GM12878 (cell line): Measurements from ENCODE around the gene PHRF1. TPM values are rescaled to one million over a fixed set of nuclear protein-coding genes. Genes with fewer than 3 reads are reported as not detected.

Experiments used
- ATAC-seq: fragments of 200-7000 bp; cut with Tn5 transposase; 3 replicates; pipeline ENCODE4 v1.9.1; 2020; ENCODE audit warnings: mild to moderate bottlenecking, moderate library complexity
- BruUV-seq: library from RNA; stranded (reverse); fragments of 400-500 nt; replicated peaks from 2 replicates; lab custom pipeline; 2021; lab: Mats Ljungman, UMichigan
- CTCF ChIA-PET: fragments of 300-600 bp; sonication (Branson Sonifier 250); formaldehyde crosslinking; extraction: SDS; loops from one replicate; lab custom pipeline; 2021; ENCODE audit warnings: inconsistent platforms; lab: Yijun Ruan, JAX
- POLR2A ChIA-PET: fragments of 350-600 bp; formaldehyde crosslinking; extraction: SDS; loops from one replicate; lab custom pipeline; 2021; ENCODE audit warnings: inconsistent platforms; lab: Charles Lee
- RAD21 ChIA-PET: fragments of 300-600 bp; sonication (Branson Sonifier 250); formaldehyde crosslinking; loops from one replicate; lab custom pipeline; 2023; ENCODE audit warnings: antibody characterized with exemption; ENCODE audit not compliant: unreplicated experiment; lab: Charles Lee
- SMC1A ChIA-PET: fragments of 300-600 bp; sonication (Branson Sonifier 250); formaldehyde crosslinking; loops from one replicate; lab custom pipeline; 2023; ENCODE audit not compliant: unreplicated experiment, uncharacterized antibody; lab: Charles Lee
- DNase-seq: peaks from one replicate; pipeline ENCODE4 v3.0.0-alpha.2; 2011; ENCODE audit warnings: low read depth, low spot score
- FAIRE-seq: peaks from 3 replicates; lab custom pipeline; 2011; peaks lifted over from hg19 to GRCh38; lab: Jason Lieb, UNC
- H2AFZ ChIP-seq: 2 replicates; pipeline ENCODE4 v1.6.0; 2011; ENCODE audit warnings: low read depth, low read length, control low read depth; ENCODE audit not compliant: control insufficient read depth
- H3K27ac ChIP-seq: 2 replicates; pipeline ENCODE4 v1.5.1; 2011; ENCODE audit warnings: control low read depth; ENCODE audit not compliant: control insufficient read depth, insufficient read depth
- H3K27me3 ChIP-seq, 2 experiments: replicated peaks in 1 of 2; 2 replicates each; pipeline versions ENCODE4 v1.6.0 to v1.6.1; 2011; ENCODE audit warnings: low read length in 1 of 2; ENCODE audit not compliant: control insufficient read depth in 2 of 2, insufficient read depth in 2 of 2
- H3K36me3 ChIP-seq, 2 experiments: 2 replicates each; pipeline ENCODE4 v1.5.1; 2011; ENCODE audit warnings: low read length in 1 of 2; ENCODE audit not compliant: control insufficient read depth in 2 of 2, insufficient read depth in 2 of 2
- H3K4me1 ChIP-seq: 2 replicates; pipeline ENCODE4 v1.6.1; 2011; ENCODE audit warnings: mild to moderate bottlenecking, low read length, moderate library complexity, mixed read lengths; ENCODE audit not compliant: control insufficient read depth, insufficient read depth
- H3K4me2 ChIP-seq: 2 replicates; pipeline ENCODE4 v1.6.0; 2011; ENCODE audit warnings: control low read depth; ENCODE audit not compliant: control insufficient read depth, insufficient read depth
- H3K4me3 ChIP-seq: fragments of 200-600 bp; sonication (generic); 2 replicates; pipeline ENCODE4 v1.5.1; 2016
- H3K79me2 ChIP-seq: 2 replicates; pipeline ENCODE4 v1.6.0; 2011; ENCODE audit warnings: low read length; ENCODE audit not compliant: control insufficient read depth, insufficient read depth
- H3K9ac ChIP-seq: 2 replicates; pipeline ENCODE4 v1.8.0; 2011; ENCODE audit warnings: low read length, control low read depth, mixed read lengths; ENCODE audit not compliant: control insufficient read depth, insufficient read depth
- H3K9me3 ChIP-seq: replicated peaks from 3 replicates; pipeline ENCODE4 v1.5.1; 2011; ENCODE audit warnings: mild to moderate bottlenecking, low read length; ENCODE audit not compliant: control insufficient read depth, insufficient read depth
- H4K20me1 ChIP-seq: 2 replicates; pipeline ENCODE4 v1.6.0; 2011; ENCODE audit not compliant: control insufficient read depth, insufficient read depth
- BRCA1 ChIP-seq: IDR thresholded peaks from 2 replicates; pipeline ENCODE4 v1.6.1; 2011; ENCODE audit warnings: low read depth, low read length, improper control_type of control experiment
- CBFB ChIP-seq: IDR thresholded peaks from 2 replicates; pipeline ENCODE4 v1.6.1; 2016; ENCODE audit warnings: antibody characterized with exemption, low read depth
- CBX3 ChIP-seq: fragments of 200-600 bp; sonication (generic); IDR thresholded peaks from 2 replicates; pipeline ENCODE4 v1.6.1; 2016; ENCODE audit warnings: low read depth, borderline replicate concordance
- CHD1 ChIP-seq: IDR thresholded peaks from 2 replicates; pipeline ENCODE4 v1.6.1; 2012; ENCODE audit warnings: low read depth, low read length, improper control_type of control experiment
- DPF2 ChIP-seq: fragments of 450-650 bp; IDR thresholded peaks from 2 replicates; pipeline ENCODE4 v1.6.1; 2017; ENCODE audit warnings: mild to moderate bottlenecking
- HCFC1 ChIP-seq: fragments of 150-350 bp; IDR thresholded peaks from 2 replicates; pipeline ENCODE4 v1.6.1; 2014; ENCODE audit warnings: low read length
- RFX5 ChIP-seq: IDR thresholded peaks from 2 replicates; pipeline ENCODE4 v1.6.1; 2011; ENCODE audit warnings: low read depth, low read length, improper control_type of control experiment
- SMAD1 ChIP-seq: fragments of 450-650 bp; IDR thresholded peaks from 2 replicates; pipeline ENCODE4 v1.6.1; 2018; ENCODE audit warnings: mild to moderate bottlenecking, low read depth; ENCODE audit not compliant: partially characterized antibody
- TCF12 ChIP-seq: IDR thresholded peaks from 2 replicates; pipeline ENCODE4 v1.6.1; 2011; ENCODE audit warnings: low read depth, mild to moderate bottlenecking, low read length
- YY1 ChIP-seq: IDR thresholded peaks from 2 replicates; pipeline ENCODE4 v1.6.1; 2011; ENCODE audit warnings: low read depth, mild to moderate bottlenecking, low read length
- ZBED1 ChIP-seq: IDR thresholded peaks from 2 replicates; pipeline ENCODE4 v1.6.1; 2016; ENCODE audit warnings: borderline replicate concordance
- WGBS: methylation state at CpG from one replicate; pipeline ENCODE4 v1.1.6; 2016; ENCODE audit warnings: low lambda C conversion rate; ENCODE audit not compliant: insufficient replicate concordance, insufficient coverage; ENCODE audit errors: missing lambda C conversion rate; 5-methylcytosine and 5-hydroxymethylcytosine counted together
- in situ Hi-C: fragments of 300-500 bp; cut with MboI; formaldehyde crosslinking; loops from 9 replicates; pipeline ENCODE4 v1.14.3; 2018; ENCODE audit warnings: mixed read lengths
- intact Hi-C: fragments of 100-400 bp; cut with micrococcal nuclease; formaldehyde crosslinking; loops from one replicate; pipeline ENCODE4 v1.14.2; 2022; ENCODE audit not compliant: unreplicated experiment
- polyA plus RNA-seq, 11 experiments: library from polyadenylated mRNA; depleted of rRNA in 4 of 11; unstranded in 6 of 11; stranded (reverse) in 5 of 11; fragments of >200 nt; fragmentation: Nextera tagmentation in 4 of 11; fragmentation: Illumina TruSeq in 1 of 11; extraction: Ambion mirVana in 4 of 11; extraction: Trizol in 1 of 11; gene quantifications; 1 replicate in 1 of 11; 2 replicates in 10 of 11; pipeline versions ENCODE4 v1.2.1 to v1.2.3, GENCODE V29; 2011 to 2016; ENCODE audit warnings: inconsistent platforms in 2 of 11, missing spikeins in 2 of 11, low read depth in 1 of 11
- total RNA-seq, 4 experiments: library from RNA; depleted of rRNA in 3 of 4; stranded (reverse); fragments of >200 nt in 3 of 4; fragmentation: Illumina TruSeq in 1 of 4; extraction: Trizol in 1 of 4; gene quantifications; 2 replicates each; pipeline versions ENCODE4 v1.2.1 to v1.2.3, GENCODE V29; 2013 to 2021
- TF ChIP-seq, protein P1 (sequence below): fragments of 450-650 bp; IDR thresholded peaks from 2 replicates; pipeline ENCODE4 v1.6.1; 2017; ENCODE audit warnings: antibody characterized with exemption, mild to moderate bottlenecking, moderate library complexity
- TF ChIP-seq, protein P2 (sequence below): IDR thresholded peaks from 2 replicates; pipeline ENCODE4 v1.6.1; 2011; ENCODE audit warnings: mild to moderate bottlenecking, low read depth, low read length, moderate library complexity; ENCODE audit not compliant: insufficient replicate concordance
- TF ChIP-seq, protein P3 (sequence below): fragments of 450-650 bp; IDR thresholded peaks from 2 replicates; pipeline ENCODE4 v1.6.1; 2018; ENCODE audit warnings: mild to moderate bottlenecking, low read depth, moderate library complexity; ENCODE audit not compliant: partially characterized antibody
- TF ChIP-seq, protein P4 (sequence below): fragments of 150-350 bp; IDR thresholded peaks from 2 replicates; pipeline ENCODE4 v1.6.1; 2014; ENCODE audit warnings: mild to moderate bottlenecking, low read depth, low read length

The PHRF1 gene
- total and polyA plus RNA-seq, 10 of the 15 experiments (the other 5 are each of a cell fraction or from before 2014, with no cell fraction given): 0.13 to 43.5 (median 15.1) TPM

DNA sequence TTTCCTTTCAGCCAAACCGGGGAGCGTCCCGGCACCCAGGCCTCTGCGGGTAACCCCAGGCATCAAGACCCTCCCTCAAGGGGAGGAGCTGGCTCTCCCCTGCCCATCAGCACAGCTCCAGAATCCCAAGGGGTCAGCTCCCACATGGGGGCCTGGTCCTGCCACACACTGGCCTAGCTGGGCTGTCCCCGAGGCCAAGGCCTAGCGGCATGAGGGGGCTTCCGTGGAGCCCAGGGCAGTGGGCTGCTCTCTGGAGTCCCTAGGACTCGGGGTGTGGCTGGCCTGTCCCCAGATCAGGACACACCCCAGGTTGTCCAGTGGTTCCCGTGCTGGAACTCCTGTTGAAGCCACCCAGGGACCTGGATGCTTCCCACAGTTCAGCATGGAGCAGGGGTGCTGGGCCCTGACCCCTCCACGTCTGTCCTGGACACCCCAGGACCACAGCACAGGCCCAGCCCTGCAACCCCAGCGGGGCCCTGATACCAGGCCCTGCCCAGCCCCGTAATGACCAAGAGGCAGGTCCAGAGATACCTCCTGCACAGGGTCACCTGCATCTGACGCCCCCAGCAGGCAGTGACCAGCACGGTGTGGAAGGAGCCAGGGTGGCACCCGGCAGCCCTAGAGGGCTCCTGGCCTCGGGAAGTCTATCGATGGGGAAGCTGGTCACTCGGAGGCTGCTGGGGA is 46.4 kb upstream of the PHRF1 start:
- H3K9me3 ChIP-seq: no peaks in the 10 kb centered on the region
- H3K27ac ChIP-seq: no peak overlapping the region
- no peak overlapping the region for H3K4me3 ChIP-seq
- no peak overlapping the region for H3K4me2 ChIP-seq
- intact Hi-C loops: no loop called here
- CTCF ChIA-PET: no interaction called here
- in situ Hi-C loops: no loop called here
- POLR2A ChIA-PET: no interaction called here
- H4K20me1 ChIP-seq: no peaks in the 10 kb centered on the region
- TF ChIP-seq SMAD1 (no peak), CBFB (no peak), CHD1 (no peak), ZBED1 (no peak), CBX3 (no peak), DPF2 (no peak), BRCA1 (no peak), YY1 (no peak), RFX5 (no peak), HCFC1 (no peak), TCF12 (no peak)
- TF ChIP-seq, protein P1, sequence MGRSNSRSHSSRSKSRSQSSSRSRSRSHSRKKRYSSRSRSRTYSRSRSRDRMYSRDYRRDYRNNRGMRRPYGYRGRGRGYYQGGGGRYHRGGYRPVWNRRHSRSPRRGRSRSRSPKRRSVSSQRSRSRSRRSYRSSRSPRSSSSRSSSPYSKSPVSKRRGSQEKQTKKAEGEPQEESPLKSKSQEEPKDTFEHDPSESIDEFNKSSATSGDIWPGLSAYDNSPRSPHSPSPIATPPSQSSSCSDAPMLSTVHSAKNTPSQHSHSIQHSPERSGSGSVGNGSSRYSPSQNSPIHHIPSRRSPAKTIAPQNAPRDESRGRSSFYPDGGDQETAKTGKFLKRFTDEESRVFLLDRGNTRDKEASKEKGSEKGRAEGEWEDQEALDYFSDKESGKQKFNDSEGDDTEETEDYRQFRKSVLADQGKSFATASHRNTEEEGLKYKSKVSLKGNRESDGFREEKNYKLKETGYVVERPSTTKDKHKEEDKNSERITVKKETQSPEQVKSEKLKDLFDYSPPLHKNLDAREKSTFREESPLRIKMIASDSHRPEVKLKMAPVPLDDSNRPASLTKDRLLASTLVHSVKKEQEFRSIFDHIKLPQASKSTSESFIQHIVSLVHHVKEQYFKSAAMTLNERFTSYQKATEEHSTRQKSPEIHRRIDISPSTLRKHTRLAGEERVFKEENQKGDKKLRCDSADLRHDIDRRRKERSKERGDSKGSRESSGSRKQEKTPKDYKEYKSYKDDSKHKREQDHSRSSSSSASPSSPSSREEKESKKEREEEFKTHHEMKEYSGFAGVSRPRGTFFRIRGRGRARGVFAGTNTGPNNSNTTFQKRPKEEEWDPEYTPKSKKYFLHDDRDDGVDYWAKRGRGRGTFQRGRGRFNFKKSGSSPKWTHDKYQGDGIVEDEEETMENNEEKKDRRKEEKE: no peak
- TF ChIP-seq, protein P2, sequence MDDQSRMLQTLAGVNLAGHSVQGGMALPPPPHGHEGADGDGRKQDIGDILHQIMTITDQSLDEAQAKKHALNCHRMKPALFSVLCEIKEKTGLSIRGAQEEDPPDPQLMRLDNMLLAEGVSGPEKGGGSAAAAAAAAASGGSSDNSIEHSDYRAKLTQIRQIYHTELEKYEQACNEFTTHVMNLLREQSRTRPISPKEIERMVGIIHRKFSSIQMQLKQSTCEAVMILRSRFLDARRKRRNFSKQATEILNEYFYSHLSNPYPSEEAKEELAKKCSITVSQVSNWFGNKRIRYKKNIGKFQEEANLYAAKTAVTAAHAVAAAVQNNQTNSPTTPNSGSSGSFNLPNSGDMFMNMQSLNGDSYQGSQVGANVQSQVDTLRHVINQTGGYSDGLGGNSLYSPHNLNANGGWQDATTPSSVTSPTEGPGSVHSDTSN: no peak
- TF ChIP-seq, protein P3, sequence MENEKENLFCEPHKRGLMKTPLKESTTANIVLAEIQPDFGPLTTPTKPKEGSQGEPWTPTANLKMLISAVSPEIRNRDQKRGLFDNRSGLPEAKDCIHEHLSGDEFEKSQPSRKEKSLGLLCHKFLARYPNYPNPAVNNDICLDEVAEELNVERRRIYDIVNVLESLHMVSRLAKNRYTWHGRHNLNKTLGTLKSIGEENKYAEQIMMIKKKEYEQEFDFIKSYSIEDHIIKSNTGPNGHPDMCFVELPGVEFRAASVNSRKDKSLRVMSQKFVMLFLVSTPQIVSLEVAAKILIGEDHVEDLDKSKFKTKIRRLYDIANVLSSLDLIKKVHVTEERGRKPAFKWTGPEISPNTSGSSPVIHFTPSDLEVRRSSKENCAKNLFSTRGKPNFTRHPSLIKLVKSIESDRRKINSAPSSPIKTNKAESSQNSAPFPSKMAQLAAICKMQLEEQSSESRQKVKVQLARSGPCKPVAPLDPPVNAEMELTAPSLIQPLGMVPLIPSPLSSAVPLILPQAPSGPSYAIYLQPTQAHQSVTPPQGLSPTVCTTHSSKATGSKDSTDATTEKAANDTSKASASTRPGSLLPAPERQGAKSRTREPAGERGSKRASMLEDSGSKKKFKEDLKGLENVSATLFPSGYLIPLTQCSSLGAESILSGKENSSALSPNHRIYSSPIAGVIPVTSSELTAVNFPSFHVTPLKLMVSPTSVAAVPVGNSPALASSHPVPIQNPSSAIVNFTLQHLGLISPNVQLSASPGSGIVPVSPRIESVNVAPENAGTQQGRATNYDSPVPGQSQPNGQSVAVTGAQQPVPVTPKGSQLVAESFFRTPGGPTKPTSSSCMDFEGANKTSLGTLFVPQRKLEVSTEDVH: no peak
- TF ChIP-seq, protein P4, sequence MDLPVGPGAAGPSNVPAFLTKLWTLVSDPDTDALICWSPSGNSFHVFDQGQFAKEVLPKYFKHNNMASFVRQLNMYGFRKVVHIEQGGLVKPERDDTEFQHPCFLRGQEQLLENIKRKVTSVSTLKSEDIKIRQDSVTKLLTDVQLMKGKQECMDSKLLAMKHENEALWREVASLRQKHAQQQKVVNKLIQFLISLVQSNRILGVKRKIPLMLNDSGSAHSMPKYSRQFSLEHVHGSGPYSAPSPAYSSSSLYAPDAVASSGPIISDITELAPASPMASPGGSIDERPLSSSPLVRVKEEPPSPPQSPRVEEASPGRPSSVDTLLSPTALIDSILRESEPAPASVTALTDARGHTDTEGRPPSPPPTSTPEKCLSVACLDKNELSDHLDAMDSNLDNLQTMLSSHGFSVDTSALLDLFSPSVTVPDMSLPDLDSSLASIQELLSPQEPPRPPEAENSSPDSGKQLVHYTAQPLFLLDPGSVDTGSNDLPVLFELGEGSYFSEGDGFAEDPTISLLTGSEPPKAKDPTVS: no peak
- TF ChIP-seq, all 136 proteins: peak for 0
- Histone ChIP-seq H3K36me3 (peaks cover 0 to 12% of the 10 kb centered on the region in 2 experiments; a peak in 3 of 4 replicates), H3K79me2 (peaks cover 16% of the 10 kb centered on the region), H3K9ac (no peak overlapping the region), H2AFZ (no peak overlapping the region), H3K4me1 (peaks cover 8% of the 10 kb centered on the region), H3K27me3 (no peaks in the 10 kb centered on the region)
- no TSS peak for BruUV-seq
- no peak for ATAC-seq
- no peak for DNase-seq
- SMC1A ChIA-PET: no interaction called here
- WGBS: 86% methylated on average over 18 of the region's 18 CpGs
- FAIRE-seq: no peak
- RAD21 ChIA-PET: no interaction called here
